GM19468 (cell line): ENCODE results near the gene UBTD1.
"Not testable (repeated sequence)": the region's sequence is repeated elsewhere in the genome, so short reads cannot be mapped to it uniquely, and the experiment has no call there.

Source experiments
- ATAC-seq: cut with Tn5 transposase; IDR thresholded peaks from one replicate; pipeline ENCODE4 v1.9.1; 2021; ENCODE audit warnings: mild to moderate bottlenecking, moderate library complexity, moderate number of reproducible peaks; ENCODE audit not compliant: unreplicated experiment; ENCODE audit errors: extremely low read depth

UBTD1 gene

GRCh38 chr10:97554336-97554735 is 55.6 kb downstream of the UBTD1 start:
- not testable (repeated sequence) for ATAC-seq

DNA sequence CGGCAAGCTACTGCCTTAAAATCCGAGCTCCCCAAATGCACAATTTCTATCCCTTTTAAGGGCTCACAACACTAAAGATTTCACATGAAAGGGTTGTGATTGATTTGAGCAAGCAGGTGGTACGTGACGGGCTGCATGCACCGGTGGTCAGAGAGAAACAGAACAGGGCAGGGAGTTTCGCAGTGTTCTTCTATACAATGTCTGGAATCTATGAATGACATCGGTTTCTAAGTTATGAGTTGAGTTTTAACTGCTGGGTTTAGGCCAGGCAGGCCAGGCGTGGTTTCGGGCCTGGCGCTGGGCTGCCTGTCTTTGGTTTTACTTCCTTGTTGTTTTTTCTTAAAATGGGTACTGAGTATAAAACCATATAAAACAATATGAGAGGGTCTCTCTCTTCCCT is 56.8 kb downstream of the UBTD1 start:
- ATAC-seq: not testable (repeated sequence)

DNA sequence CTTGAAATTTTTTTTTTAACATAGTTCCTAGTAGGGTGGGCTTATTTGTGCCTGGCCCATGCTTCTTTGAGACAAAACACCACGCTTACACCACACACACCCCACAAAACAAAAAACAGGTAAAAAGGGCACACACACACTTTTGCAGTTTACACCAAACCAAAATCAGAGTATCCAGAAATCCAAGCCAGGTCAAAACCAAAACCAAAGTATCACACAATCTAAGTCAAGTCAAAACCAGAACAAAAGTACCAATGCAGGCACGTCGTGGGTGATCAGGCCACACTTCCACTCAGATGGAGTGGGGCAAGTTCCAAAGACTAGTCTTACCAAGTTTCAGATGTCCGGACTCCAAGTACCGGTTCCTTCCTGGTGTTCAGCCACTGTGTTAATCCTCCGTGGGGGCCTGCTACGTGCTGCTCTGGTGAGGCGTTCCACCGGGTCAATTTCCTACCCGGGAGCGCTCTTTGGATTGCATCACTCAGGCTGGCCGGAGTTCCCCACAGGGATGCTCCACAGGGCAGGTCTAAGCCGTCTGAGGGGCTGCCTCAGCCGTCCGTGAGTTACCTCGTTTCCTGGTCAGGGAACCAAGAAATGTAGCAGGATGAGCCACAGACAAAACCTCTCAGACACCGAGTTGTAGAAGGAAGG is 62.1 kb downstream of the UBTD1 start:
- not testable (repeated sequence) for ATAC-seq

GRCh38 chr10:97561386-97562077 is 62.8 kb downstream of the UBTD1 start:
- not testable (repeated sequence) for ATAC-seq

DNA sequence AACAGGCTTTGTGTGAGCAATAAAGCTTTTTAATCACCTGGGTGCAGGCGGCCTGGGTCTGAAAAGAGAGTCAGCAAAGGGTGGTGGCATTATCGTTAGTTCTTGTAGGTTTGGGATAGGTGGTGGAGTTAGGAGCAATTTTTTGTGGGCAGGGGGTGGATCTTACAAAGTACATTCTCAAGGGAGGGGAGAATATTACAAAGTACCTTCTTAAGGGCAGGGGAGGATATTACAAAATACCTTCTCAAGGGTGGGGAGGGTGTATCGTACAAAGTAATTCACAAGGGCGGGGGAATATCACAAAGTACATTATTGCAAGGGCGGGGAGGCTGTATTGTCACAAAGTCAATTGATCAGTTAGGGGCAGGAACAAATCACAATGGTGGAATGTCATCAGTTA is 63.6 kb downstream of the UBTD1 start:
- not testable (repeated sequence) for ATAC-seq

- no peak for ATAC-seq
Measured at GRCh38 chr10:97563337-97563736, 64.6 kb downstream of the UBTD1 start.

DNA sequence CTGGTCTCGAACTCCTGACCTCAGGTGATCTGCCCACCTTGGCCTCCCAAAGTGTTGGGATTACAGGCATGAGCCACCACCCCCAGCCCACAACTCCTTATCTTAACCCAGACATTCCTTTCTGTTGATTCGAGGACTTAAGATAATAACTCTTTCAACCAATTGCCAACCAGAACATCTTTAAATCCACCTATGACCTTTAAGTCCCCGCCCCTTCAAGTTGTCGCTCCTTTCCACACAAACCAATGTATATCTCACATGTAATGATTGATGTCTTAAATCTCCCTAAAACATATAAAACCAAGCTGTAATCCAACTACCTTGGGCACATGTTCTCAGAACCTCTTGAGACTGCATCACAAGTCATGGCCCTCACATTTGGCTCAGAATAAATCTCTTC is 66.1 kb downstream of the UBTD1 start:
- ATAC-seq: no peak

DNA sequence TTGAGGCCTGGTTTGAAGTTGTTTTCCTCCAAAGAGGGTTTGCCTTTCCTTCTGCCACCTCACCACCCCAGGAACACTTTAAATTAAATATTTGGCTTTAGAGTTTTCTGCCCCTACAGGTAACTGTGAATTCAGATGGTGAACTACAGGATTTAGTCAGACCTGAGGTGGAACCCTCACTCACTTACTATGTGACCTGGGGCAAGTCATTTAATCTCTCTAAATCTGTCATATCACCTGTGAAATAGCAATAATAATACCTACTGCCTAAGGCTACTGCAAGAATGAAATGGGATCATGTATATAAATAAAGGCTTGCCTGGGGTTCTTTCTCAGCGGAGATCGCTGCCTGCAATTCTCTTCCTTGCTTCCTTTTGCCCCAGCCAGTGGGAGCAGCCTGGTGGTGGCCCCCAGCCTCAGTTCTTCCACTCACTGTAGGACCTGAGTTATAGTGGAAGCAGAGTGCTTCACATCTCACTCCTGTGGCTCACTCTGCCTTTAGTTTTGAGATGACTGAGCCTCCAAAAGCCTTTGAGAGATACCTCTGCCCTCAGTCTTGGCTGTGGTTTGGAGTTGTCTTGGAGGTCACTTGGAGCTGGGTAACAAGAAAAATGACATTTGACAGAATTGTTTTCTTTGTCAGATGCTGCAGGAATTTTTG is 67.7 kb downstream of the UBTD1 start:
- no peak for ATAC-seq

DNA sequence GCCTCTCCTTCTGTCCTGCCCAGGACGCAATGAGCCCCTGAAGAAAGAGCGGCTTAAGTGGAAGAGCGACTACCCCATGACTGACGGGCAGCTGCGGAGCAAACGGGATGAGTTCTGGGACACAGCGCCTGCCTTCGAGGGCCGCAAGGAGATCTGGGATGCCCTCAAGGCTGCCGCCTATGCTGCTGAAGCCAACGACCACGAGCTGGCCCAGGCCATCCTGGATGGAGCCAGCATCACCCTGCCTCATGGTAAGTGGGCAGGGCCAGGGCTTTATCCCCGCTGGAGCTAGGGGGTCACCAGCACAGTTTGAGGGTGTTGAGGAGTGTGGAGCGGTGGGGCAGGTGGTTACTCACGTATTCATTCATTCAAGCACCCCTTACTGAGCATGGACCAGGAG is 69.2 kb downstream of the UBTD1 start:
- ATAC-seq: no peak

DNA sequence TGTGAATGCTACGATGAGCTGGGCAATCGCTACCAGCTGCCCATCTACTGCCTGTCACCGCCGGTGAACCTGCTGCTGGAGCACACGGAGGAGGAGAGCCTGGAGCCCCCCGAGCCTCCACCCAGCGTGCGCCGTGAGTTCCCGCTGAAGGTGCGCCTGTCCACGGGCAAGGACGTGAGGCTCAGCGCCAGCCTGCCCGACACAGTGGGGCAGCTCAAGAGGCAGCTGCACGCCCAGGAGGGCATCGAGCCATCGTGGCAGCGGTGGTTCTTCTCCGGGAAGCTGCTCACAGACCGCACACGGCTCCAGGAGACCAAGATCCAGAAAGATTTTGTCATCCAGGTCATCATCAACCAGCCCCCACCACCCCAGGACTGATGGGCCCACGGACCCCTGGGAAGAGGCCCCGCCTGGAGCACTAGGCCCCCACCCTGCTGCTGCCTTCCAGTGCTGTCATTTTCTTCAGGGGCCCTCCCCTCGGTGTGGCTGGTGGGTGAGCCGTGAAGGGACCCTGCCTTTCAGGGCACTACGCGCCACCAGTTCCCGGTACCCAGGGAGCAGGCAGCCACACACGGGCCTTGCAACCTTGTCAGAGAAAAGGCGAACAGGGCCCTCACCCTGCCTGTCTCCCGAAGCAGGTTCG is 71.5 kb downstream of the UBTD1 start:
- no peak for ATAC-seq

GRCh38 chr10:97570789-97571471 is 72.2 kb downstream of the UBTD1 start:
- ATAC-seq: no peak

GRCh38 chr10:97571622-97572021 is 72.9 kb downstream of the UBTD1 start:
- no peak for ATAC-seq

- no peak for ATAC-seq
Measured at GRCh38 chr10:97572214-97572989, 73.7 kb downstream of the UBTD1 start, which contains the start of gene ANKRD2. Gene ANKRD2, plus strand, starts transcription at chr10:97572779. Its CDS starts 10 bp downstream, at chr10:97572789.

- no peak for ATAC-seq
Measured at GRCh38 chr10:97573021-97573420, 74.3 kb downstream of the UBTD1 start.

DNA sequence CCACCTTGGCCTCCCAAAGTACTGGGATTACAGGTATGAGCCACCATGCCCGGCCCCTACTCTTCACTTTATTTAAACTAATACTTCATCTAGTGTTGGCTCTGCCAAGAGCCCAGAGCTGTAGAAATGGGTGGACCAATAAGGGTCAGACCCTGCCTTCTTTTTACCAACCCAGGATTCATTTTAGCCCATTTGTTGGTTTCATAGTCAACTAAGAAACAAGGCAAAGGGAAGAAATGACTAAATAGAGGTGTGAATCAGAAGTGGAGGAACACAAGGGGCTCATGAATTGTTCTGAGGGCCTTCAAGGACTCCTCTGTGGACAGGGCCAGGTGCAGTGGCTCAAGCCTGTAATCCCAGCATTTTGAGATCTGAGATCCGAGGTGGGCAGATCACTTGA is 74.9 kb downstream of the UBTD1 start:
- ATAC-seq: no peak

DNA sequence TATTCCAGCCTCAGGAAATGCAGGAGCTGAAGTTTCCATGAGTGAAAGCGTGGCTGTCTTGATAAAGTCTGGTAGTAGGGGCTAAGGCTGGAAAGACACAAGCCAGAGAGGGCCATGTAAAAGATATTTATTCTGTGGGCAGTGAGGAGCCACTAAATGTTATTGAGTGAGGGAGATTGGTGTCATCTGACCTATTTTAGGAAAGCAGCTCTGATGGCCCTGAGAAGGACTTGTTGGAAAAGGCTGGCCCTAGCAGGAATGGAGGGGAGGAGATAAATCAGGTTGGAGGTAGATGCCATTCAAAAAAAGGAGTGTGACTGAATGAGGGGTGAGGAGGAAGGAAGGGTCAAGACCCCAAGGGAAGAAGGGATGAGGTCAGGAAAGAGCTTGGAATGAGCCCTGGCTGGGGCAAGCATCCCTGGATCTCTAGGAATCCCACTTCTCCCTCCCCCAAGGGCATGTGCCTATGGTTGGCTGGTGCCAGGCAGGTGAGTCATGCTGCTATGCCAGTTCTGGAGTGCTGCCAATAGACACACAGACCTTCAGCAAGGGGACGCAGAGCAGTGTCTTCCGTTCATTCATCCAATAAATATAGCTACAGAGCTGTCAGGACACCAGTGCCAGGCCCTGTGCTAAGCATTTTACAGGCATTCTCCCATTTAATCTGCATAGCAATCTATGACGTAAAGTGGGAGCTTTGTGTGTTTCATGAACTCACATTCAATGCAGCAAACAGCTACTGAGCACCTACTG is 75.8 kb downstream of the UBTD1 start:
- no peak for ATAC-seq

- ATAC-seq: no peak
Measured at GRCh38 chr10:97575127-97575668, 76.5 kb downstream of the UBTD1 start.

GRCh38 chr10:97576487-97576886 is 77.8 kb downstream of the UBTD1 start:
- not testable (repeated sequence) for ATAC-seq

DNA sequence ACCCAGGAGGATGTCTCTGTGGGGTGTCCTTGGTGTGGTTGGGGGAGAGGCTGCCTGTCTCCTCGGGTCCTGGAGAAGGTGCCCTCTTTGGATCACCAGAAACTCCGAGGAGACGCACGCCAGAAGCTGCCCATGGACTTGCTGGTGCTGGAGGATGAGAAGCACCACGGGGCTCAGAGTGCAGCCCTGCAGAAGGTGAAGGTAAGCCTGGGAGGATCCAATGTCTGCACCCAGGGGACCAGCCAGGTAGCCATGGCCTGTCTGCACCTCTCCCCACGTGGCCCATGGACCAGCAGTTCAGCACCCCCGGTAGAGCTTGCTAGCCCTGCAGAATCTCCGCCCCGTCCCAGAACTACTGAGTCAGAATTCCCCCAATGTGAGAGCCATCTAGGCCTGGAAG is 79.0 kb downstream of the UBTD1 start:
- ATAC-seq: no peak
